ENCODE data around the gene HTR2A. TPM values are rescaled to one million over a fixed set of nuclear protein-coding genes. Genes with fewer than 3 reads are reported as not detected.

The HTR2A gene
- total RNA-seq, 1 experiment from 2014 or later, result not detected

DNA sequence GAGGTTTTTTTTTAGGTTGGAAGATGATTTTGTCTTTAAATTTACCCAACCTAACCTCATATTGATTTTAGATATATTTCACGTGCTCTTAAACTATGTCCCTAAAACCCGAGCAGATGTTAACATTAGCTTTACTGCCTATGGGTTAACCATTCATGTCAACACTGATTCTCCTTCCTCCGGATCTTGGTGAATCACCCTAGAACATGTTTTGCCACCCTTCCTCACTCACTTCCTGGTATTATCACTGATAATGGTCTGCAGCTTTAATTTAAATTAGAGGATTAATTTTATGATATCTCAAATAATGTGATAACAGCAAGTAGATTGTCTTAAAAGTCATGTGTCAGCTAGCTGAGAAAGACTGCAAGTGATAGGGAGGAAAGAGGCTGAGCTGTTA lies 31.9 kb downstream of the HTR2A start:
- Histone ChIP-seq H3K9me3 (ENCODE audit: control insufficient read depth in 1 of 2, insufficient read depth in 1 of 2, low read depth in 1 of 2, low read length in 2 of 2) (no peaks in the 10 kb centered on the region), H3K27me3 (ENCODE audit: insufficient read depth, low read length) (peaks cover 42% of the 10 kb centered on the region), H4K20me1 (ENCODE audit: insufficient read depth) (no peaks in the 10 kb centered on the region), H2AFZ (ENCODE audit: low read depth, low read length, poor library complexity, severe bottlenecking) (no peak overlapping the region), H3K79me2 (ENCODE audit: insufficient read depth, low read length) (no peaks in the 10 kb centered on the region), H3K27ac (ENCODE audit: low read depth, low read length) (no peak overlapping the region), H3K36me3 (ENCODE audit: control insufficient read depth in 1 of 2, insufficient read depth in 2 of 2, low read length in 2 of 2) (no peaks in the 10 kb centered on the region), H3K4me3 (replicated peaks in 1 of 2; ENCODE audit: low read depth in 1 of 2, low read length in 2 of 2) (no peak overlapping the region), H3K4me1 (ENCODE audit: control insufficient read depth in 1 of 2, insufficient read depth in 2 of 2, low read length in 2 of 2) (no peaks in the 10 kb centered on the region), H3K4me2 (ENCODE audit: low read length) (no peak overlapping the region), H3K9me2 (ENCODE audit: insufficient read depth) (no peaks in the 10 kb centered on the region), H3K9ac (ENCODE audit: low read length) (no peak overlapping the region)
- POLR2A ChIA-PET, result no interaction called here
- ATAC-seq, result no peak
- BruUV-seq (replicated peaks), result no TSS peak
- RAD21 ChIA-PET (ENCODE audit: low non-redundant PET in 1 of 2, low total read pairs in 2 of 2, uncharacterized antibody in 2 of 2, unreplicated experiment in 2 of 2), result no interaction called here
- TF ChIP-seq, protein P1, sequence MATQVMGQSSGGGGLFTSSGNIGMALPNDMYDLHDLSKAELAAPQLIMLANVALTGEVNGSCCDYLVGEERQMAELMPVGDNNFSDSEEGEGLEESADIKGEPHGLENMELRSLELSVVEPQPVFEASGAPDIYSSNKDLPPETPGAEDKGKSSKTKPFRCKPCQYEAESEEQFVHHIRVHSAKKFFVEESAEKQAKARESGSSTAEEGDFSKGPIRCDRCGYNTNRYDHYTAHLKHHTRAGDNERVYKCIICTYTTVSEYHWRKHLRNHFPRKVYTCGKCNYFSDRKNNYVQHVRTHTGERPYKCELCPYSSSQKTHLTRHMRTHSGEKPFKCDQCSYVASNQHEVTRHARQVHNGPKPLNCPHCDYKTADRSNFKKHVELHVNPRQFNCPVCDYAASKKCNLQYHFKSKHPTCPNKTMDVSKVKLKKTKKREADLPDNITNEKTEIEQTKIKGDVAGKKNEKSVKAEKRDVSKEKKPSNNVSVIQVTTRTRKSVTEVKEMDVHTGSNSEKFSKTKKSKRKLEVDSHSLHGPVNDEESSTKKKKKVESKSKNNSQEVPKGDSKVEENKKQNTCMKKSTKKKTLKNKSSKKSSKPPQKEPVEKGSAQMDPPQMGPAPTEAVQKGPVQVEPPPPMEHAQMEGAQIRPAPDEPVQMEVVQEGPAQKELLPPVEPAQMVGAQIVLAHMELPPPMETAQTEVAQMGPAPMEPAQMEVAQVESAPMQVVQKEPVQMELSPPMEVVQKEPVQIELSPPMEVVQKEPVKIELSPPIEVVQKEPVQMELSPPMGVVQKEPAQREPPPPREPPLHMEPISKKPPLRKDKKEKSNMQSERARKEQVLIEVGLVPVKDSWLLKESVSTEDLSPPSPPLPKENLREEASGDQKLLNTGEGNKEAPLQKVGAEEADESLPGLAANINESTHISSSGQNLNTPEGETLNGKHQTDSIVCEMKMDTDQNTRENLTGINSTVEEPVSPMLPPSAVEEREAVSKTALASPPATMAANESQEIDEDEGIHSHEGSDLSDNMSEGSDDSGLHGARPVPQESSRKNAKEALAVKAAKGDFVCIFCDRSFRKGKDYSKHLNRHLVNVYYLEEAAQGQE (IDR thresholded peaks at IDR 0.05; ENCODE audit: low read depth), result no peak
- intact Hi-C loops (cut with micrococcal nuclease), result no loop called here
- no peak for DNase-seq (ENCODE audit: low read depth, low spot score)
- CTCF ChIA-PET, result no interaction called here

DNA sequence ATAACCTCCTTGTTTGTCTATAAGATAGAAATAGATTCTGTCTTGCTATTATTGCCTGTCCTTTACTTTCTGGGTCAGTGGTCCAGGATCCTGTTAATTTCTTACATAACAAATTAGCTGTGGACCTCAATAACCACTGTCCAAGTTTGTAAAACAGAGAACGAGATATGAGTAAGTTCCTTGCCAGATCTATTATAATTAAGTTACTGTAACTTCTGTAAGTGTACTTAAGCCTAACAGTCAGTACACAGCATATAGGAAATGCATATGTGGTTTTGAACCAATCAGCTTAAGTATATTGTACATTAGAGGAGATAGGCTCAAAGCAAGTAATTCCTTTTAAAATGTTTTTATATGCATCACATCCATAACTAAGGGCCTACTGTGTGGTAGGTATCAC lies 34.9 kb downstream of the HTR2A start:
- no peak for DNase-seq (ENCODE audit: low read depth, low spot score)
- Histone ChIP-seq H3K9me3 (ENCODE audit: control insufficient read depth in 1 of 2, insufficient read depth in 1 of 2, low read depth in 1 of 2, low read length in 2 of 2) (no peaks in the 10 kb centered on the region), H3K27me3 (ENCODE audit: insufficient read depth, low read length) (peaks cover 41% of the 10 kb centered on the region), H3K36me3 (ENCODE audit: control insufficient read depth in 1 of 2, insufficient read depth in 2 of 2, low read length in 2 of 2) (no peaks in the 10 kb centered on the region), H3K4me1 (ENCODE audit: control insufficient read depth in 1 of 2, insufficient read depth in 2 of 2, low read length in 2 of 2) (no peaks in the 10 kb centered on the region), H3K79me2 (ENCODE audit: insufficient read depth, low read length) (no peaks in the 10 kb centered on the region), H2AFZ (ENCODE audit: low read depth, low read length, poor library complexity, severe bottlenecking) (no peak overlapping the region), H3K4me3 (replicated peaks in 1 of 2; ENCODE audit: low read depth in 1 of 2, low read length in 2 of 2) (no peak overlapping the region), H3K9me2 (ENCODE audit: insufficient read depth) (no peaks in the 10 kb centered on the region), H4K20me1 (ENCODE audit: insufficient read depth) (no peaks in the 10 kb centered on the region), H3K9ac (ENCODE audit: low read length) (no peak overlapping the region), H3K4me2 (ENCODE audit: low read length) (no peak overlapping the region), H3K27ac (ENCODE audit: low read depth, low read length) (no peak overlapping the region)
- BruUV-seq (replicated peaks), result no TSS peak
- ChIA-PET RAD21 (ENCODE audit: low non-redundant PET in 1 of 2, low total read pairs in 2 of 2, uncharacterized antibody in 2 of 2, unreplicated experiment in 2 of 2) (no interaction called here), POLR2A (no interaction called here), CTCF (no interaction called here)
- intact Hi-C loops (cut with micrococcal nuclease), result no loop called here
- TF ChIP-seq SIN3A (IDR thresholded peaks at IDR 0.05; ENCODE audit: low read depth) (no peak), SP1 (IDR thresholded peaks at IDR 0.05; ENCODE audit: low read depth) (no peak), RAD21 (IDR thresholded peaks at IDR 0.05; ENCODE audit: low read depth) (no peak), ELF1 (IDR thresholded peaks at IDR 0.05; ENCODE audit: borderline replicate concordance, low read depth) (no peak), ZNF274 (IDR thresholded peaks at IDR 0.05; ENCODE audit: low read depth, low read length) (no peak), ZFX (IDR thresholded peaks at IDR 0.05) (no peak), EGR1 (IDR thresholded peaks at IDR 0.05; ENCODE audit: low read depth) (no peak), POLR2A (IDR thresholded peaks at IDR 0.05; ENCODE audit: borderline replicate concordance, extremely low read depth, insufficient read depth, insufficient read length) (no peak), EZH2 (IDR thresholded peaks at IDR 0.05) (no peak), SRF (IDR thresholded peaks at IDR 0.05; ENCODE audit: low read depth) (no peak)
- TF ChIP-seq, protein P2, sequence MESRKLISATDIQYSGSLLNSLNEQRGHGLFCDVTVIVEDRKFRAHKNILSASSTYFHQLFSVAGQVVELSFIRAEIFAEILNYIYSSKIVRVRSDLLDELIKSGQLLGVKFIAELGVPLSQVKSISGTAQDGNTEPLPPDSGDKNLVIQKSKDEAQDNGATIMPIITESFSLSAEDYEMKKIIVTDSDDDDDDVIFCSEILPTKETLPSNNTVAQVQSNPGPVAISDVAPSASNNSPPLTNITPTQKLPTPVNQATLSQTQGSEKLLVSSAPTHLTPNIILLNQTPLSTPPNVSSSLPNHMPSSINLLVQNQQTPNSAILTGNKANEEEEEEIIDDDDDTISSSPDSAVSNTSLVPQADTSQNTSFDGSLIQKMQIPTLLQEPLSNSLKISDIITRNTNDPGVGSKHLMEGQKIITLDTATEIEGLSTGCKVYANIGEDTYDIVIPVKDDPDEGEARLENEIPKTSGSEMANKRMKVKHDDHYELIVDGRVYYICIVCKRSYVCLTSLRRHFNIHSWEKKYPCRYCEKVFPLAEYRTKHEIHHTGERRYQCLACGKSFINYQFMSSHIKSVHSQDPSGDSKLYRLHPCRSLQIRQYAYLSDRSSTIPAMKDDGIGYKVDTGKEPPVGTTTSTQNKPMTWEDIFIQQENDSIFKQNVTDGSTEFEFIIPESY (IDR thresholded peaks at IDR 0.05; ENCODE audit: extremely low read depth, insufficient replicate concordance, low read length), result no peak
- TF ChIP-seq, protein P3, sequence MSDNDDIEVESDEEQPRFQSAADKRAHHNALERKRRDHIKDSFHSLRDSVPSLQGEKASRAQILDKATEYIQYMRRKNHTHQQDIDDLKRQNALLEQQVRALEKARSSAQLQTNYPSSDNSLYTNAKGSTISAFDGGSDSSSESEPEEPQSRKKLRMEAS (IDR thresholded peaks at IDR 0.05), result no peak
- TF ChIP-seq, protein P4, sequence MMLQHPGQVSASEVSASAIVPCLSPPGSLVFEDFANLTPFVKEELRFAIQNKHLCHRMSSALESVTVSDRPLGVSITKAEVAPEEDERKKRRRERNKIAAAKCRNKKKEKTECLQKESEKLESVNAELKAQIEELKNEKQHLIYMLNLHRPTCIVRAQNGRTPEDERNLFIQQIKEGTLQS (IDR thresholded peaks at IDR 0.05), result no peak
- no peak for ATAC-seq
